ENCODE data around the gene NAMPT.

The NAMPT gene

DNA sequence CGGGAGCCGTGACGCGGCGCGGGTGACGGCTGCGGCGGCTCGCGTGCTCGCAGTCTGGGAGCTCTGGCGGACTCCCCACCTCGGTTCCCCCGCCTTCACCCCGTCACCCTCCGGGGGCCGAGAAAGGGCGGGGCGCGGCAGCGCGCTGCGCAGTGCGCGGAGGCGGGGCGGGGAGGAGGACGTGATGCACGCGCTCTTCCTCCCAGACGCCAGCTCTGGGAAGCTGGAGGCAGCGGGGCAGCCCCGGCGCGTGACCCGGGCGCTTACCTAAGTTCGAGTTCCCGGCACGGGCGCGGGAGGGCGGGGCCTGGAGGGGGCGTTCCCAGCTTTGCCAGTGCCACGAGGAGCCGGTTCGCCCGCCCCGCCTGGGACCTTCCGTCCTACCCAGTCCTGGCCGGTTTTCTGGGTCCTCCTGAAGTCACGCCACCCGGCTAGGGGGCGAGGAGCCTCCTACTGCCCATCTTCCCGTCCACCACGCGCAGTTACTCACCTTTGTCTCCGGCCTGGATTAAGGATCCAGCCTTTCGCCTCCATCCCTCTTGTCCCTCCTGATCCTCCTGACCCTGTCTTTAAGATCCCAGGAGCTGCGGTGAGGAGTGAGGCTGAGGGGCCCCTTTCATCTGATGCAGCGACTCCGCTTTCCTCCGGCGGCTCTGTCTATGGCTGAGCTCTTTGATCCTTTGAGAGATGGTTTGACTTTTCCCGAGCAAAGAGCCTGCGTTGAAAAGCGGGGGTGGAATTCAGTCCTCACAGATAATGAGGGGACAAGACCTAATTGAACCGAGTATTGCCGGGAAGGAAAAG lies 470 bp upstream of the NAMPT start:
- TF ChIP-seq CTCF (IDR thresholded peaks at IDR 0.05), result no peak
- TF ChIP-seq ZFX (IDR thresholded peaks at IDR 0.05; ENCODE audit: borderline replicate concordance), result no peak

DNA sequence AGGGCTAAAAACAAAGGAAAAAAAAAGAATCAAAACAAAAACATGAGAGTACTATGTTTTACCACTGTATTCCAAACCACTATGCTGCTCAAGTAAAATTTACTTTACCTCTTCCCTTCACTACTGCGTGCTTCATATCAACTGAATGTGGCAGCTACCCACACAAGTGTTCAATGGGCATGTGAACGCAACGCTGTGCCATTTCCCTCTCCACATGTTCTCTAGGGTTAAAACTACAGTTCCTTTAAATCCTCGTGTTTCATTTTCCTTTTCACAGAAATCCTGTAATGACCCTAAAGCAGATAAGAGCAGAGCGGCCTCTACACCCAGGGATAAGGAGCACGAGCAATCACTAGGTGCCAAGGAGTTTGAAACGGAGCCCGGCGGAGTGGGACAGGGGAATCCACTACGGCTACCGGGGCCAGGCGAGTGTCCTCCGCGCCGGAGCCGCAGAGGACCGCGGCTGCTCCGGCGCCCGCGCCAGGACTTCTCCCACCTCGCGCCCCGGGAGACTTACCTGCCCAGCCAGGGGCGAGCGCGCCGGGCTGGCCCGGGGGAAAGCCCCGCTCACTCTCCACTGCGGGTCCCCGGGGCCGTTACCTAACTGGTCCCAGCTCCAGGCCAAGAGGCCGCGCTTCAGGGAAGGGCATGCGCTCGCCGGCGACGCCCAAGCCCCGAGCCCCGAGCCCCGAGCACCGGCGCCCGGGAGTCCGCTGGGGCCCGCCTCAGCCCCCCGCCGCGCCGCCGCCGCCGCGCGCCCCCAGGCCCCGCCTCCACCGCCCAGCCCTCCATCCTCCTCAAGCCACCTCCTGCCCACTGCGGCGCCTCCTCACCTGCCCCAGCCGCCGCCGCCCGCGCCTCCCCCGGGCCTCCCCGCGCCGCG lies 711 bp downstream of the NAMPT start:
- peak overlapping the region; percentile 92 for H3K27ac ChIP-seq
- no peak for TF ChIP-seq ZFX (IDR thresholded peaks at IDR 0.05; ENCODE audit: borderline replicate concordance)
- TF ChIP-seq CTCF (IDR thresholded peaks at IDR 0.05), result 0 out of 2 replicates have a peak, but pooled peaks have one; percentile 5

More for the DNA sequence above, 470 bp upstream of the NAMPT start:
- peak overlapping the region; percentile 92 for H3K27ac ChIP-seq

- peak overlapping the region; percentile 92 for H3K27ac ChIP-seq
Observed at GRCh38 chr7:106283501-106283830, 1.3 kb downstream of the NAMPT start.

GRCh38 chr7:106282852-106283251 lies 1.9 kb downstream of the NAMPT start:
- TF ChIP-seq CTCF (IDR thresholded peaks at IDR 0.05) (no peak), ZFX (IDR thresholded peaks at IDR 0.05; ENCODE audit: borderline replicate concordance) (no peak)
- no peak overlapping the region for H3K27ac ChIP-seq

More at GRCh38 chr7:106283501-106283830, 1.3 kb downstream of the NAMPT start:
- TF ChIP-seq CTCF (IDR thresholded peaks at IDR 0.05) (no peak), ZFX (IDR thresholded peaks at IDR 0.05; ENCODE audit: borderline replicate concordance) (no peak)

DNA sequence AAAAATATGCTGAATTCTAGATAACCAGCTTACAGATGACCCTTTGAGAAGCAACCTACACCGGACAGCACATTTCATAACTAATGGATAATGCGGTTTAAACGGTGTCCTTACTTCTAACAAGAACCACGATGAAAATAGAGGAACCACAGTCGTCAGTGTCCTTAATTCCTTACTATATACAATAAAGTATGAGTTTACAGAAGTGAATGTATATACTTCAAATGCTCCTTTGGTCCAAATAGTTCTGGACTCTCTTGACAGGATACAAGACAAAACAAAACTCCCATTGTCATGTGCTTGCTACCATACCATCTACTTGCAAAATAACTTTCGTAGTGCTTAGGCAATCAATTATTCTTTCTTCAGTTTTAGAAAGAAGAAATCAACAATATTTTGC lies 2.4 kb downstream of the NAMPT start:
- no peak overlapping the region for H3K27ac ChIP-seq
- TF ChIP-seq ZFX (IDR thresholded peaks at IDR 0.05; ENCODE audit: borderline replicate concordance) (no peak), CTCF (IDR thresholded peaks at IDR 0.05) (no peak)

GRCh38 chr7:106281585-106282318 lies 3.0 kb downstream of the NAMPT start:
- H3K27ac ChIP-seq, result no peak overlapping the region
- TF ChIP-seq ZFX (IDR thresholded peaks at IDR 0.05; ENCODE audit: borderline replicate concordance) (no peak), CTCF (IDR thresholded peaks at IDR 0.05) (no peak)
